HG03064 (cell line): Measurements from ENCODE around the gene COX7C.
"Not testable (repeated sequence)": the region's sequence is repeated elsewhere in the genome, so short reads cannot be mapped to it uniquely, and the experiment has no call there.

Experiments
- ATAC-seq: cut with Tn5 transposase; IDR thresholded peaks from one replicate; pipeline ENCODE4 v1.9.1; 2021; ENCODE audit warnings: low read depth; ENCODE audit not compliant: unreplicated experiment

Gene COX7C

DNA sequence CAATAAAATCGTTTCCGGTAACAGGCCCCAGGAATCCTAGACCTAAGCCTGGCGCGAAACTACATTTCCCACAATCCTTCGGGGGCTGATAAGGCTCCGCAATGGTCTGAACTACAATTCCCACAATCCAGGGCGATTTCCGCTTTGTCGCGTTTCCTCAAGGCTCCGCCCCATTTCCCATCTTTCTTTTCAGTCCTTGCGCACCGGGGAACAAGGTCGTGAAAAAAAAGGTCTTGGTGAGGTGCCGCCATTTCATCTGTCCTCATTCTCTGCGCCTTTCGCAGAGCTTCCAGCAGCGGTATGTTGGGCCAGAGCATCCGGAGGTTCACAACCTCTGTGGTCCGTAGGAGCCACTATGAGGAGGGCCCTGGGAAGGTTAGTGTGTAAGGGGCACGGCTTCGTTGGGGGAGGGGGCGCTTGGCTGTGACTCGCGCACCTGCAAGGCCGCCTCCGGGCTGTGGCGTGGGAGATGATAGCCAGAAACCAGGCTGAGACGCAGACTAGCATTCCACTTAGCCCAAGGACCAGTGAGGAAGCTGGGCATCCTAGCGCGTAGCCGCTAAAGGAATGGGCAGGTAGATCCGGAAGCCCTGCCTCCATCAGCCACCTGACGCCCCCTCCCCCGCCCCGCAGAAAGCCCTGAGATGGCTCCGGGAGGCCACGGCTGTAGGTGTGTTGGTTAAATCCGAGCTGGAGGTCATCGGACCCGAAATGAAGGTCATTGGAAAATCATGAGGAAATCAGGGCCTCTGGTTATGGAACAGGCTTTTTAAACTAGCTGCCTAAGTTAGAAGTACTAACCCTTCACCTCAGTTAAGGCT is at the start of gene COX7C:
TSS of gene COX7C (plus strand) at position 186 of the 821 bp plus-strand sequence. CDS start at position 301, 115 bp downstream.
- peak; percentile 98 for ATAC-seq

DNA sequence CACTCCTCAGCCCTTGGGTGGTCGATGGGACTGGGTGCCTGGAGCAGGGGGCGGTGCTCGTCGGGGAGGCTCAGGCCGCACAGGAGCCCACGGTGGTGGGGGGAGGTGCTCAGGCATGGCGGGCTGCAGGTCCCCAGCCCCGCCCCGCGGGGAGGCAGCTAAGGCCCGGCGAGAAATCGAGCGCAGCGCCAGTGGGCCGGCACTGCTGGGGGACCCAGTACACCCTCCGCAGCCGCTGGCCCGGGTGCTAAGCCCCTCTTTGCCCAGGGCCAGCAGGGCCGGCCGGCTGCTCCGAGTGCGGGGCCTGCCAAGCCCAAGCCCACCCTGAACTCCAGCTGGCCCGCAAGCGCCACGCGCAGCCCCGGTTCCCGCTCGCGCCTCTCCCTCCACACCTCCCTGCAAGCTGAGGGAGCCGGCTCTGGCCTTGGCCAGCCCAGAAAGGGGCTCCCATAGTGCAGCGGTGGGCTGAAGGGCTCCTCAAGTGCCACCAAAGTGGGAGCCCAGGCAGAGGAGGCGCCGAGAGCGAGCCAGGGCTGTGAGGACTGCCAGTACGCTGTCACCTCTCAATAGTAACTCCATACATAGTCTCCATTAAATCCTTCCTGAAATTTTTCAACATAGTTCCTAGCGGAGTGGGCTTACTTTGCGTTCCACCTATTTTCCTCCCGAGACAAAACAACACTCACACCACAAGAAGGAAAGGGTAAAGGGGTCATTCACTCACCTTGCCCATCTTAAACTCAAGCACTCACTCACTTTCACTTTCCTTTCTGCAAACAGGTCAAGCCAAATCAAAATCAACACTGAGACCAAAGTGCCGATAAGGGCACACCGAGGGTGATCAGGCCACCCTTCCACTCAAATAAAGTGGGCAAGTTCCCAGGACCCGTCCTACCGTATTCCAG is 48.0 kb upstream of the COX7C start:
- not testable (repeated sequence) for ATAC-seq

- ATAC-seq = no peak
These were observed 47.2 kb upstream of the COX7C start for GRCh38 chr5:86570427-86571083.

DNA sequence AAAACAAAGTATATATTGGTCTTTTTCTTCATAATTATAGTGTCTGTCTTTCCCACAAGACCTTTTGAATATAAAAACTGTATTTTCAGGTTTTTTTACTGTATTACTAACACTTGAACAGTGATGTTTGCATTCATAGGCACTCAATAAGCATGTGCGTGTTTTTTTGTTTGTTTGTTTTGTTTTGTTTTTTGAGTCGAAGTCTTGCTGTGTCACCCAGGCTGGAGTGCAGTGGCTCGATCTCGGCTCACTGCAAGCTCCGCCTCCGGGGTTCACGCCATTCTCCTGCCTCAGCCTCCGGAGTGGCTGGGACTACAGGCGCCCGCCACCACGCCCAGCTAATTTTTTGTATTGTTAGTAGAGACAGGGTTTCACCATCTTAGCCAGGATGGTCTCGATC is 46.6 kb upstream of the COX7C start:
- not testable (repeated sequence) for ATAC-seq

DNA sequence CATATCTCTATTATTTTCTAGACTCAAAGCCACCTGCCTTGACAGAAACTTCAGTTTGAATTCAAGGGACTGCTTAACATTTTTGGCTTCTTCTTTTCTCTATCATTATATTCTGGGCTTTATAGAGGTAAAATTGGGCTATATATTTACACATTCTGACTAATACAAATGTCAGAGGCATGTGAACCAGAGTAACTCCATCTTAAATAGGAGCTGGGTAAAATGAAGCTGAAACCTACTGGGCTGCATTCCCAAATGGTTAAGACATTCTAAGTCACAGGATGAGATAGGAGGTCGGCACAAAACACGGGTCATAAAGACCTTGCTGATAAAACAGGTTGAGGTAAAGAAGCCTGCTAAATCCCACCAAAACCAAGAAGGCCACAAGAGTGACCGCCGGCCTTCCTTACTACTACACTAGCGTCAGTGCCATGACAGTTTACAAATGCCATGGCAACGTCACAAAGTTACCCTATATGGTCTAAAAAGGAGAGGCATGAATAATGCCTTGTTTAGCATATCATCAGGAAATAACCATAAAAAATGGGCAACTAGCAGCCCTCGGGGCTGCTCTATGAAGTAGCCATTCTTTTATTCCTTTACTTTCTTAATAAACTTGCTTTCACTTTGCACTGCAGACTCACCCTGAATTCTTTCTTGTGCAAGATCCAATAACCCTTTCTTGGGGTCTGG is 44.8 kb upstream of the COX7C start:
- ATAC-seq = no peak

DNA sequence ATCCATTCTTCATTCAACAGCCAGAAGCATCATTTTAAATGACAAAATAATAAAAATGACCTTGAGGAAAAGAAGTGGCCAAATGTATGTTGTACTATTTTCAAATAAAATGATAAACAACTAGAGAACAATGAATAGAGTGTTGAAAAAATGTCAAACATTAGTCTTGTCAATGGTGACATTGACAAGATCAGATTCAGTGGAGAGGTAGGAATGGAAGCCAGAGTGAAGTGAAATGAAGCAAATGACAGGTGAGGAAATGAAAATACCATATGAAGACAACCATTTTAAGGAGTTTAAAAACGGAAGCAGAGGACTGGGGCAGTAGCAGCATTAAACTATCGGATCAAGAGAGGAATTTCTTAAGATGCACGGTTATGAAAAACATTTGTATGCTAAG is 38.2 kb upstream of the COX7C start:
- no peak for ATAC-seq

DNA sequence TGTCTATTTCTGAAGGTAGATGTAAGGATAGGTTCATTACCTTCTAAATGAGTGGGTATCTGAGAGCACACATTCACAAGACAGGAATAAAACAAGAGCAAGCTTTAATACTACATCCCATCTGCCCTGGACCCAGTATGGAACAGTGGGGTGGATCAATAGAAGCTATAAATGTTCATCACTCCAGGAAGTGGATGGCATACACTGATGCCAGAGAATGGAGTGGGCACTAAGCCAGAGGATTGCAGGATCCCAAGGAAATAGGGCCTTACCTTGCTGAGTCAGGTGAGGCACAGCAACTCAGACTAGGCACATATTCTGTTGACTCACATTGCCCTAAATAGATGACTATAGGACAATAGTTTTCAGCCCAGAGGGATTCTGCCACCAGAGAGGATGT is 21.3 kb upstream of the COX7C start:
- no peak for ATAC-seq

- no peak for ATAC-seq
These were observed 11.9 kb upstream of the COX7C start for GRCh38 chr5:86605881-86606280.

DNA sequence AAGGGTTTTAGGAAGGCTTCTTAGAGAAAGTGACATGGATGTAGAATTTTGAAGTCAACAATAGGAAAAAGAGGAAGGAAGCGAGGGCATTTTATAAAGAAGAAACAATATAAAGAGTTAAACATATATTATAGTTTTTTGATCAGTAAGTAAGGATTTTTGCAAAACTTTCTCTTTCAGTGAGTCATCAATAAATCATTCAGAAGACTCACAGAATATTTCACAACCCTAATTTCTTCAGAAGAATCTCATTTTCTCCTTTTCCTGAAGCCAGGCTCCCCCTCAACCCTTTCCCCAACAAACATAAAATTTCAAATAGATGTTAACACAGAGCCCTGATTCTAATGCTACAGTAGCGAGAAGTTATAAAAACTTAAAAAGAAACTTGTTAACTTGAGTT is 4.3 kb upstream of the COX7C start:
- no peak for ATAC-seq

DNA sequence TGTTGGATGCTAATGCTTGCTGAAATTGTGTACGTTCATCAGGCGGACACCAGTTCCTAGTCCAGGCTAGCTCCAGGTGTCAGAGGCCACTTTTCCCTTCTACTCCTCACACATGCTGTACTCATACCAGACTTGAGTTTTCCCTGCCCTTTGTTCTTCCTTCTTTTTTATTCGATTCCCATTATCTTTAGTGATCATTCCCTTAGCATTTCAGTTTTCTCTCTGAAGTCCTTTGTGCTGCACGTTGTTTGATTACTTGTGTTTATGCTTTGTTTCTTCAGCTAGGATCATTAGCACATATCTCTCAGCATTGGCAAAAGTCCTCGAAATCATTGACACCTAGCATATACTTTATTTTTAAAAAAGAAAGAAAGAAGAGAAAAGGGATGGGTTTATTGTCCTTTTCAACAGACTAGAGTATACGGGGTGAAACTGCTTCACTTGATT is 409 bp upstream of the COX7C start:
- ATAC-seq = no peak

DNA sequence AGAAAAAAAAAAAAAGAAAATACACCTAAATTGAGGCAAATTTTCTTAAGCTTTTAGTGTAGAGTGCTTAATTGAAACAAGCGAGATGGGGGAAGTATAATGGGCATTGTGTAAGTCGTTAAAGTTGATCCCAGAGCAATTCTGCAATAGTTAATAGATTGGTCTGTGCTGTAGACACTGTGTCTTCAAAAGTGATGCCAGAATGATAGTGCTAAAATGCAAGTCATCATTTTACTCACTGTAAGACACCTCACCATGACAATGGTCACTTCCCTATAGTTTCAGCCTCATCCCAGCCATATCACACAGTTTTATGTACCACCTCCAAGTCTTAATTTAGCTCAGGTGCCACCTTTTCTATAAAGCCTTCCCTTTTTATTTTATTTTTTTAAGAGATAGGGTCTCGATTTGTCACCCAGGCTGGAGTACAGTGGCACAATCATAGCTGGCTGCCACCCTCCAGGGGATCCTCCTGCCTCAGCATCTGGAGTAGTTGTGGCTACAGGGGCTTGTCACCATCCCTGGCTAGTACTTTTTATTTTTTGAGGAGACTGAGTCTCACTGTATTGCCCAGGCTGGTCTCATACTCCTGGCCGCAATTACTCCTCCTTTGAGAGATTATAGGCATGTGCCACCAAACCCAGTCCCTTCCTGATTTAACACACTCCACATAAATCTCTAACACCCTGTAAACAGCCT is 6.2 kb downstream of the COX7C start:
- ATAC-seq = no peak

DNA sequence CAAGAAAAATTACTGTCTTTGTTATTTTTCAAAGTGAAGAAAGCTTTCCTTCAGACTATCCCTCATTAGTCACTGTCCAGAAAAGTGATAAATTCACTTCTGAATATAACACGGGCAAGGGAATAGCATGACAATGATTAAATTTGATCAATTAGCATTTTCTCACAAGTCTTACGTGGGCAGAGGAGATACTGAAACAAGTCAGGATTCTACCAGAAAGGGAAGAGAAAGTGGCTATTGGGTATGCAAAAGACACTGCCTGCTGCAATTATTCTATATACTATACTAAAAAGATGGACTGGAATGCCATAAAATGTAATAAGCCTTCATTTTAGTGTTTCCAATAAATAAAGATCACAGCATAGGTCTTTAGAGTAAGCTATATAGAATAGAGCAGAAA is 7.4 kb downstream of the COX7C start:
- ATAC-seq = no peak

DNA sequence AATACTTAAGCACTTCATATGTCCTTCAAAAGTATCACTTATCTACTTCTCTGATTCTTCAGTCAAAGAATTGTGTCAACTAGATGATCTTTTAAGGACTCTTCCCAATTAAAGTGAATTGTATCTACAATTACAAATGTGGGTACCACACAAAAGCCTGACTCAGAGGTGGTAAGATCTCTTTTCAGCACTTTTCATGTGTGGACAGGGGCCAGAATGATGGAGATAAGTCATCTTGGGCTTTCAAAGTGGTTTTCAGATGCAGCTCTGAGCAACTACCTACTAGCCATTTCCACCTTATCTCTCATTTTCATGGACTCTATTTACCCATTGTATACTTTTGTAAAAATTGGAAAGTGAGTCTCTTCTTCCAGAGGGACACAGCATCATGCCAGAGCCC is 8.4 kb downstream of the COX7C start:
- ATAC-seq = no peak

GRCh38 chr5:86631165-86631564 is 13.4 kb downstream of the COX7C start:
- no peak for ATAC-seq

GRCh38 chr5:86640998-86641397 is 23.3 kb downstream of the COX7C start:
- no peak for ATAC-seq

DNA sequence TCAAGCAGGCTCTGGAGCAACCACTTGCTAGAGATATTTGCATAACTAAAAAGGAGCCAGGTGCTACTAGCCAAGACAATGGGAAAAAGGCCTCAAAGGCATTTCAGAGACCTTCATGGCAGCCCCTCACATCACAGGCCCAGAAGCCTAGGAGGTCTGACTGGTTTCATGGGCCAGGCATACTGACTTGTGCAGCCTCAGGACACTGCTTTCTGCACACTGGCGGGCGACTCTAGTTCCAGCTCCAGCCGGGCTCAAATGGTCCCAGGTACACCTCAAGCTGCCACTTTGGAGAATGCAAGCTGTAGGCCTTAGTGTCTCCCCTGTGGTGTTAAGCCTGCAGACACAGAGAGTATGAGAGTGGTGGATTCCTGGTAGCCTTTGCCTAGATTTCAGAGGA is 27.1 kb downstream of the COX7C start:
- no peak for ATAC-seq

DNA sequence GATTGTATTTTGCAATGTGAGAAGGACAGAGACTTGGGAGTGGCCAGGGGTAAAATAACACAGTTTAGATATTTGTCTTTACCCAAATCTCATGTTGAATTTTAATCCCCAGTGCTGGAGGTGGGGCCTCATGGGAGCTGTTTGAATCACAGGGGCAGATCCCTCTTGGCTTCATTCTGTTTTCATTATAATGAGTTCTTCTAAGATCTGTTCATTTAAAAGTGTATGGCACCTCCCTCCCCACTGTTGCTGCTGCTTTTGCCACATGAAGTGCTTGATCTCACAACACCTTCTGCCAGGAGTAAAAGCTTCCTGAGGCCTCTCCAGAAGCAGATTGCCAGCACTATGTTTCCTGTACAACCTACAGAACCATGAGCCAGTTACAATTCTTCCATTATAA is 28.1 kb downstream of the COX7C start:
- no peak for ATAC-seq

DNA sequence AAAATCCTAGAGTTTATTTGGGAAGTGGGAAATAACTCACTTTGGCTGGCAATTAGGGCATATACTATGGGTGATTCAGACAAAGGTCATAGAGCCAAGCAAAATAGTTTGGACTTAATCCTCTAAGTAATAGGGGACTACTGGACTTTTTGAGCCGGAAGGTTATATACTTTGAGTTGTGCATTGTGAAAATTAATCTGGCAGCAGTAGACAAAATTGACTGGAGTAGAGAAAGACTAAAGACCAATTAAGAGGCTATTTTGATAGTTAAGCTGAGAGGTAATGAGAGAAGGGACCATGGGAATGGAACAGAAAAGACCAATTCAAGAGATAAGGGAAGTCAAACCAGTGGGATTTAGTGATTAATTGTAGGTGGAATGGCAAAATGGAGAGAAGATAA is 28.9 kb downstream of the COX7C start:
- no peak for ATAC-seq

DNA sequence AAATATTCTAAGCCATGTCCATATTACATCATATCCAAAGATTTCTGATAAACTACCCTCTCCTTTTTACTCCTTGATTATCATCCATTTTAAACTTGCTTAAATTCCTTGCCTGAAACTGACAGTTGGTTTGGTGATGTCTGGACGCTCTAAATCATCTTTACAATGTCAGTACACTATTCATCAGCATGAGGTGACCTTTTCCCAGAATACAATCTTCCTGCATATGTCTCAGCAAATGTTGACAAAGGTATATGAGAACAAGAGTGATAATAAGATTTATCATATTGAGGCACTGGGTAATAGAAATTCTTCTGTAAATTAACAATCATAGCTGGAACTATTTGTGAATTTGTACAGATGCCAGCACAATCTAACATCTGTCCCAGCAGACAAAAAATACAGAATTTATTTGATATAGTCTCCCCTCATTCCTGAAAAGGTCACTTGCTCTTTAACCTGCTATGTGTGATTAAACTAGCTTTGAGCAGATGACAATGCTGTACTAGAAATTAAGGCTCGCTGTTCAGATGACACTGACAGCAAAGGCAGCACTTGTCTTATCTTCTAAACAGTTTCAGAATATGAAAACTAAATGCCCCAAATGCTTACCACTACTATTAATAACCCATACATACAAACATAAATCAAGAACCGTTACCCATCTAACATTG is 32.2 kb downstream of the COX7C start:
- ATAC-seq = no peak
